COLO668 (cell line): ENCODE data around the gene ADAP1.
"Not testable (repeated sequence)": the region's sequence is repeated elsewhere in the genome, so short reads cannot be mapped to it uniquely, and the experiment has no call there.

Source experiments
- DNase-seq: peaks from one replicate; lab custom pipeline; 2025; ENCODE audit not compliant: unreplicated experiment; lab: John Stamatoyannopoulos, UW

The ADAP1 gene

GRCh38 chr7:954330-955238 lies at the start of gene ADAP1:
Gene ADAP1 (minus strand): TSS chr7:954680. CDS start chr7:954477, 203 bp downstream.
- peak; percentile 85 for DNase-seq

GRCh38 chr7:1002445-1002844 lies 48.0 kb upstream of the ADAP1 start:
- DNase-seq, result not testable (repeated sequence)

- not testable (repeated sequence) for DNase-seq
These were observed 47.5 kb upstream of the ADAP1 start for GRCh38 chr7:1002026-1002425.

GRCh38 chr7:1001069-1001770 lies 46.7 kb upstream of the ADAP1 start:
- not testable (repeated sequence) for DNase-seq

- no peak for DNase-seq
These were observed 45.8 kb upstream of the ADAP1 start for GRCh38 chr7:999941-1000935.

GRCh38 chr7:999149-999879 lies 44.8 kb upstream of the ADAP1 start:
- no peak for DNase-seq

GRCh38 chr7:997404-998395 lies 43.2 kb upstream of the ADAP1 start:
- DNase-seq, result no peak

GRCh38 chr7:996079-996872 lies 41.8 kb upstream of the ADAP1 start:
- no peak for DNase-seq

GRCh38 chr7:995571-995970 lies 41.1 kb upstream of the ADAP1 start:
- DNase-seq, result no peak

- DNase-seq, result no peak
These were observed 40.3 kb upstream of the ADAP1 start for GRCh38 chr7:994592-995308.

- peak; percentile 99 for DNase-seq
These were observed 38.5 kb upstream of the ADAP1 start for GRCh38 chr7:992709-993607.

- DNase-seq, result no peak
These were observed 37.5 kb upstream of the ADAP1 start for GRCh38 chr7:991729-992656.

- no peak for DNase-seq
These were observed 36.7 kb upstream of the ADAP1 start for GRCh38 chr7:990933-991728.

- no peak for DNase-seq
These were observed 36.0 kb upstream of the ADAP1 start for GRCh38 chr7:990352-990932.
